Measurements from ENCODE around the gene TP63.

The TP63 gene

DNA sequence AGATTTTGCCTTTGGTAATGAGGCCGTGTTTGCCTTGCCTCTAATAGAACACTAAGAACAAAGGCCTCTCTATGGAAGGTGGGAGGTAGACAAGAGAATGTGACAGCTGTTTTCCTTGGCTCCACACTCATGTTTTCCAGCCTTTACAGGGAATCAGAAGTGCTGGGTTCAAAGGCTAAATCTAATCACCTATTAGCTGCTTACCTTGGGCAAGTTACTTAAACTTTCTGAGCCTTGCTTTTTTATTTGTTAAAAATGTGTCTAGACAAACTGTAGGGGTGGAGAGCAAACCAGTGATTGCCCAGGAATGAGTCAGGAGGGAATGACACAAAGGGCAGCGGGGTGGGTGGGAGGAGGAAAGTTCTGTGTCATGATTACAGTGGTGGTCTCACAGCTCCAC lies 310.5 kb downstream of the TP63 start:
- DNase-seq: no peak

DNA sequence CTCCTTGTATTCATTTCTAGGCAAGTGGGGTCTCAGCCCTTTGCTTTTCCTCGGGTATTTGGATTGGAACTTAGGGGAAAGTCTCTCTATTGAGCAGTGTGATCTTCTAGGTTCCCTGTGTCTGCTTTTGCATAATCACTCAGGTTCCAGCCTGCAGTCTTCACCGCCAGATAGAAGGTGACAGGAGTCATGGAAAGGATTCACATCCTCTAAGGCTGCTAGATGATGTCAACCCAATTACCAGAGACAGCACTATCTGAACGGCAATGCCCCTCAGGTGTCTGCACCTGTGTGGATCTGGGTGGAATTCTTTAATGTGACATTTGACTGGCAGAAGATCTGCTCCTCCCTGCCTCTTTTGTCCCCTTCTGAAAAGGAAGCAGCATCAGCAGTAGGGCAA lies 311.8 kb downstream of the TP63 start:
- DNase-seq: no peak

DNA sequence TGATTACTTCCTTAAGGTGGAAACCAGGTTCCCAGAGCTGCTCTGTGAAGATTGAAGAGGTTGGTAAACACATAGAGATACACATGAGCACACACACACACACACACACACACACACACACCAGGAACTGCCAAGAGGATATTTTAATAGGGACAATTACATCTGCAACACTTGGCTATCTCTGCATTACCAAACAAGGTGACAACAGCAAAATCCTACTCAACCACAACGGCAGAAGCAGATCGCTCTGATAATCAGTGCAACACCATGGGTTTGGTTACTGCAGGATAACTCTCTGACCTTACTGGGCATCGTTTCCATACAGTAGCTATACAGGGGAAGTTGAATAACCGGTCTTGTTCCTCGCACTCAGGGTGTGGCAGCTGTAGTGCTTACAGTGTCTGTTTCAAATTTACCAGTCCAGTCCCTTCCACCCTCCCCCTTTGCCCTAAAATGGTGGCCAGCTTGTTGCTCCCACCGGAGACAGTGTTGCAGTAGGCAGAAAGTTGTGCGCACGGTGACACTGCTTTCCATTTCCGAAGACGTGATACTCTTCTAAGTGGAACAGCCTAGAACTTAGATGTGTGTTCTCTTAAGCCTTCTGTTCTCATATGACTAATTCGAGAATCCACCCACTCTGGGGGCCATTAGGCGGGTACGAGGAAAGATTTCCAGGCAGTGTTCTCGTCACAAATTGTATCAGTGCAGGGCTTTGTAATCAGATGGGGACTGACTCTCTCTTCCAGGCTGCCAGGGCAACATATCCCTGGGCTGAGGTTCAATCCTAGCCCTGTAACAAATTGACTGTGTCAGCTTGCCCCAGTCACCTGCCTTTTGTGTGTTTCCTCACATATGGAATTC lies 313.3 kb downstream of the TP63 start:
- DNase-seq: no peak

DNA sequence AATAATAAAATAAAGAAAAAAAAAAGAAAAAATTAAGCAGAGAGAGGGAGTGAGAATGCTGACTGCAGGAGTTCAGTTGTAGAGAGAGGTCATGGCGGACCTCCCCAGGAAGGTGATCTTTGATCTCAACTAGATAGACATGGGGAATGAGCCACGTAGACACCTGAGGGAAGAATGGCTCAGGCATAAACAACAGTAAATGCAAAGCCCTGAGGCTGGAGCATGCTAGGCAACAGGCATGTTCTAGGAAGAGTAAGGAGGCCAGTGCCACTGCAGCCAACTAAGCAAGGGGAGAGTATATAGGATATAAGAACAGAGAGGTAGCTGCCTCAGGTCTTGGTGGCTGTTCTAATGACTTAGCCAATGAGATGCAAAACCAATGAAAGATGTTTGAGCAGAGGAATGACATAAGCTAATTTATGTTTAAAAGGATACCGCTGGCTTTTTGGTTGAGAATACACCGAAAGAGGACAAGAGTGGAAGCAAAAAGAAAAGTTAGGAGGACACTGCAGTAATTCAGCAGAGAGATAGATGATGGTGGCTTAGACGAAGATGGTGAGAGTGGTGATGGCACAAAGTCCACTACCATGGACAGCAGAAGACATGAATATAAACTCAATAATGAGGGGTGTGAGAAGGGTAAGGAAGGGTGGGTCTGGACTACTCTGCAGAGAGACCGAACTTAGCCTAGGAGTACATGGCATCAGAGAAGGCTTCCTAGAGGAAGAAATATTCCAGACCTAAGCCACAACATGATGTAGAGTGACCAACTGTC lies 314.9 kb downstream of the TP63 start:
- no peak for DNase-seq
